Neuronal stem cell (in vitro differentiated cells): ENCODE data around the gene ALOX15B.

Experiments
- DNase-seq: peaks from one replicate; pipeline ENCODE4 v3.0.0-alpha.2; 2013; ENCODE audit warnings: low spot score
- H2AFZ ChIP-seq: one replicate; pipeline ENCODE4 v1.6.1; 2013; ENCODE audit warnings: mild to moderate bottlenecking, low read length, inconsistent platforms
- H2AK5ac ChIP-seq: 2 replicates; pipeline ENCODE4 v1.6.1; 2013; ENCODE audit warnings: low read depth, mild to moderate bottlenecking, inconsistent platforms, low read length, moderate library complexity, mixed read lengths
- H2BK120ac ChIP-seq: 2 replicates; pipeline ENCODE4 v1.6.1; 2013; ENCODE audit warnings: low read depth, mild to moderate bottlenecking, inconsistent platforms, low read length, moderate library complexity, mixed read lengths
- H2BK12ac ChIP-seq: one replicate; pipeline ENCODE4 v1.6.1; 2013; ENCODE audit warnings: low read length, inconsistent platforms
- H2BK15ac ChIP-seq: 2 replicates; pipeline ENCODE4 v1.6.1; 2013; ENCODE audit warnings: mild to moderate bottlenecking, low read length, inconsistent platforms, mixed read lengths
- H2BK5ac ChIP-seq: one replicate; pipeline ENCODE4 v1.6.1; 2013; ENCODE audit warnings: inconsistent platforms, mild to moderate bottlenecking, low read length, moderate library complexity
- H3K14ac ChIP-seq: one replicate; pipeline ENCODE4 v1.6.1; 2013; ENCODE audit warnings: low read length, inconsistent platforms
- H3K18ac ChIP-seq: 2 replicates; pipeline ENCODE4 v1.6.1; 2013; ENCODE audit warnings: low read length, inconsistent platforms
- H3K23ac ChIP-seq: 2 replicates; pipeline ENCODE4 v1.6.1; 2013; ENCODE audit warnings: low read depth, mild to moderate bottlenecking, mixed read lengths, low read length, inconsistent platforms; ENCODE audit not compliant: poor library complexity
- H3K27ac ChIP-seq: replicated peaks from 3 replicates; pipeline ENCODE4 v1.5.1; 2013; ENCODE audit warnings: low read length, inconsistent platforms
- H3K27me3 ChIP-seq, 3 experiments: 2 replicates each; pipeline ENCODE4 v1.6.1; 2013; ENCODE audit warnings: low read length in 3 of 3, mild to moderate bottlenecking in 2 of 3, inconsistent platforms in 1 of 3, low read depth in 1 of 3, mixed read lengths in 1 of 3, moderate library complexity in 1 of 3; ENCODE audit not compliant: control insufficient read depth in 3 of 3, insufficient read depth in 3 of 3
- H3K36me3 ChIP-seq, 2 donors: replicated peaks in 1 of 2; 2 replicates each; pipeline ENCODE4 v1.6.1; 2013; ENCODE audit warnings: low read length in 2 of 2; ENCODE audit not compliant: control insufficient read depth in 2 of 2, insufficient read depth in 2 of 2
- H3K4ac ChIP-seq: 2 replicates; pipeline ENCODE4 v1.6.1; 2013; ENCODE audit warnings: inconsistent platforms, mild to moderate bottlenecking, low read length, moderate library complexity
- H3K4me1 ChIP-seq, 2 donors: 1 replicate in 1 of 2; 2 replicates in 1 of 2; pipeline ENCODE4 v1.6.1; 2013; ENCODE audit warnings: low read length in 2 of 2, low read depth in 1 of 2; ENCODE audit not compliant: control insufficient read depth in 2 of 2, insufficient read depth in 1 of 2
- H3K4me2 ChIP-seq: one replicate; pipeline ENCODE4 v1.6.1; 2013; ENCODE audit warnings: mild to moderate bottlenecking, low read length, inconsistent platforms; ENCODE audit not compliant: insufficient read depth, poor library complexity, severe bottlenecking
- H3K4me3 ChIP-seq, 2 donors: 2 replicates each; pipeline ENCODE4 v1.5.1; 2013; ENCODE audit warnings: low read length in 2 of 2, mild to moderate bottlenecking in 2 of 2, inconsistent platforms in 1 of 2, moderate library complexity in 1 of 2
- H3K79me1 ChIP-seq: one replicate; pipeline ENCODE4 v1.6.1; 2013; ENCODE audit warnings: low read depth, mild to moderate bottlenecking, inconsistent platforms, low read length, moderate library complexity
- H3K9ac ChIP-seq: one replicate; pipeline ENCODE4 v1.6.1; 2013; ENCODE audit warnings: mild to moderate bottlenecking, low read depth, low read length, inconsistent platforms; ENCODE audit not compliant: poor library complexity
- H3K9me3 ChIP-seq, 2 donors: replicated peaks in 1 of 2; 2 replicates each; pipeline versions ENCODE3 to v1.6.1; 2013; ENCODE audit warnings: low read length in 2 of 2, mild to moderate bottlenecking in 2 of 2, inconsistent platforms in 1 of 2, low read depth in 1 of 2, mixed read lengths in 1 of 2, moderate library complexity in 1 of 2; ENCODE audit not compliant: control insufficient read depth in 2 of 2, insufficient read depth in 1 of 2
- H4K8ac ChIP-seq: one replicate; pipeline ENCODE4 v1.6.1; 2013; ENCODE audit warnings: low read depth, mild to moderate bottlenecking, inconsistent platforms, low read length, moderate library complexity
- H4K91ac ChIP-seq: one replicate; pipeline ENCODE4 v1.6.1; 2013; ENCODE audit warnings: low read length, low read depth, mild to moderate bottlenecking, inconsistent platforms; ENCODE audit not compliant: poor library complexity
- WGBS, 2 donors: extraction: QIAGEN DNeasy Blood & Tissue Kit; methylation state at CpG; one replicate each; pipeline ENCODE4 v1.1.7; 2013; ENCODE audit warnings: missing lambda C conversion rate in 2 of 2, mixed read lengths in 1 of 2; ENCODE audit not compliant: insufficient read length in 2 of 2, insufficient replicate concordance in 1 of 2; ENCODE audit errors: extremely low coverage in 2 of 2; 5-methylcytosine and 5-hydroxymethylcytosine counted together

ALOX15B gene

DNA sequence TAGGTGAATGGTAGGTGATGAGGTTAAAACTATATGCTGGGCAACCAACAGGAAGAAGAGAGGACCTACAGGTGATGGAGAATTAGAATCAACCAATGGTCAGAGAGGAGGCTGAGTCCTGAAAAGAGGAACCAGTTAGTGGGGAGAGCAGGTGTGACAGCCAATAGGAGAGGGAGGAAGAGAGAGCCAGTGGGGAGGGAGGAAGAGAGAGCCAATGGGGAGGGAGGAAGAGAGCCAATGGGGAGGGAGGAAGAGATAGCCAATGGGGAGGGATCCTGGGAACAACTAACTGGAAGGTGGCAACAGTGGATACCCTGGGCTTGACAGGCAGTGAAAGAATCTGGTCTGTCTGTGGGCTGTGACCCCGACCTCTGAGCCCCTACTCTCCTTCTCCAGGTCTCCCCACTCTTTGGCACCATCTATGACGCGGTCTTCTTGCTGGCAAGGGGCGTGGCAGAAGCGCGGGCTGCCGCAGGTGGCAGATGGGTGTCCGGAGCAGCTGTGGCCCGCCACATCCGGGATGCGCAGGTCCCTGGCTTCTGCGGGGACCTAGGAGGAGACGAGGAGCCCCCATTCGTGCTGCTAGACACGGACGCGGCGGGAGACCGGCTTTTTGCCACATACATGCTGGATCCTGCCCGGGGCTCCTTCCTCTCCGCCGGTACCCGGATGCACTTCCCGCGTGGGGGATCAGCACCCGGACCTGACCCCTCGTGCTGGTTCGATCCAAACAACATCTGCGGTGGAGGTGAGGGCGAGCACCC, 32.7 kb upstream of the ALOX15B start:
- Histone ChIP-seq H3K4ac (no peak overlapping the region), H3K36me3 (no peaks in the 10 kb centered on the region), H2BK15ac (no peak overlapping the region), H2AFZ (no peak overlapping the region), H4K8ac (no peak overlapping the region), H3K18ac (peak overlapping the region; percentile 29), H4K91ac (no peak overlapping the region), H3K9ac (no peak overlapping the region), H3K27me3 (peaks cover 5 to 79% (median 34%) of the 10 kb centered on the region in 3 experiments), H3K27ac (no peak overlapping the region), H3K4me3 (no peak overlapping the region), H3K4me2 (no peak overlapping the region), H2BK5ac (no peak overlapping the region), H2BK120ac (no peak overlapping the region), H3K4me1 (peaks cover 0 to 4% of the 10 kb centered on the region in 2 donors), H2BK12ac (no peak overlapping the region), H3K9me3 (peaks cover 0 to under 1% of the 10 kb centered on the region in 2 donors), H3K79me1 (no peaks in the 10 kb centered on the region), H2AK5ac (peak overlapping the region; percentile 76), H3K14ac (no peak overlapping the region), H3K23ac (peak overlapping the region; percentile 76)
- no CpG with 5 or more reads among the region's 30 CpGs for WGBS, 2 donors
- DNase-seq: no peak

DNA sequence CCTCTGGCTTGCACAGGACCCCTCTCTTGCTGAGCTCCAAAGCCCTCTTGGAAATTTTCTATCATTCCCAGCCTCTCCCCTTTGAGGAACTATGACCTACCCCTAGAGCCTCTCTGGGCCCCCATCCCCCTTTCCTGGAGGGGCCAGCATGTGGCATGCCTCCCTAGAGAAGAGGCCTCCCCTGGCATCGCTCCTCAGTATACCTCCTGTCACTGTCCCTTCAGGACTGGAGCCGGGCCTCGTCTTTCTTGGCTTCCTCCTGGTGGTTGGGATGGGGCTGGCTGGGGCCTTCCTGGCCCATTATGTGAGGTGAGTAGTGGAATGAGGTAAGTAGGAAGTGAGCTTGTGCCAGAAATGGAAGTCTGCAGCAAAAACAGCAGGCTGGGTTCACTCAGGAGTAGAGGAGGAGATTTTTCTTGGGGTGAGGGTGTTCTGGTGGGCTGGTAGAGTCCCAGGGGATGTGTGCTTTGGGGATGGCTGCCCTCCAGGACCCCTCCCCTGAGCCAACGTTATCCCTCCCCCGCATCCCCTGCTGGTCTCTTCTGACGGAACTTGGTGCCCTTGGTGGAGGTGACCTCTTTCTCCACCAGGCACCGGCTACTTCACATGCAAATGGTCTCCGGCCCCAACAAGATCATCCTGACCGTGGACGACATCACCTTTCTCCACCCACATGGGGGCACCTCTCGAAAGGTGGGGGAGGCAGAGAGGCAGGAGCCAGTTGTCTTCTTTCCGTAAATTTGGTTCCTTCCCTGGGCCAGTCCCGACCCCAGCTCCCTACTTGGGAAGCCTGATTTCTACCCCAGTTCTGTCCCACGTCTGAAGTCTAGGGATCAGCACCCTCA, 31.8 kb upstream of the ALOX15B start:
- Histone ChIP-seq H3K14ac (no peak overlapping the region), H3K9ac (no peak overlapping the region)

GRCh38 chr17:8007836-8008235, 31.0 kb upstream of the ALOX15B start:
- H2BK12ac ChIP-seq: no peak overlapping the region
- H4K91ac ChIP-seq: no peak overlapping the region
- H3K4ac ChIP-seq: no peak overlapping the region
- H3K23ac ChIP-seq: no peak overlapping the region
- no peak overlapping the region for H2AK5ac ChIP-seq
- no peaks in the 10 kb centered on the region for H3K9me3 ChIP-seq
- no peaks in the 10 kb centered on the region for H3K79me1 ChIP-seq
- WGBS, 2 donors: no CpG with 5 or more reads among the region's 5 CpGs
- no peak for DNase-seq
- no peaks in the 10 kb centered on the region for H3K4me1 ChIP-seq
- H3K4me2 ChIP-seq: no peak overlapping the region
- H3K9ac ChIP-seq: no peak overlapping the region
- peaks cover 5 to 77% (median 24%) of the 10 kb centered on the region in 3 experiments for H3K27me3 ChIP-seq
- no peak overlapping the region for H4K8ac ChIP-seq
- no peak overlapping the region for H2BK5ac ChIP-seq
- no peak overlapping the region for H2BK120ac ChIP-seq
- H2AFZ ChIP-seq: no peak overlapping the region
- H3K18ac ChIP-seq: no peak overlapping the region
- H3K36me3 ChIP-seq: no peaks in the 10 kb centered on the region
- no peak overlapping the region for H3K14ac ChIP-seq
- H2BK15ac ChIP-seq: no peak overlapping the region
- no peak overlapping the region for H3K27ac ChIP-seq
- no peak overlapping the region for H3K4me3 ChIP-seq

More for the DNA sequence above, 31.8 kb upstream of the ALOX15B start:
- Histone ChIP-seq H2BK5ac (no peak overlapping the region), H2BK15ac (no peak overlapping the region), H3K23ac (no peak overlapping the region), H2BK12ac (no peak overlapping the region), H2AFZ (no peak overlapping the region), H3K4me1 (peaks cover 0 to 4% of the 10 kb centered on the region in 2 donors), H3K4me2 (no peak overlapping the region), H2BK120ac (no peak overlapping the region), H3K36me3 (no peaks in the 10 kb centered on the region), H3K18ac (no peak overlapping the region), H3K9me3 (no peaks in the 10 kb centered on the region), H3K27me3 (peaks cover 5 to 76% (median 32%) of the 10 kb centered on the region in 3 experiments), H3K27ac (no peak overlapping the region), H3K4ac (no peak overlapping the region), H2AK5ac (peak overlapping the region; percentile 48), H4K91ac (no peak overlapping the region), H3K79me1 (no peaks in the 10 kb centered on the region), H3K4me3 (no peak overlapping the region), H4K8ac (no peak overlapping the region)
- no peak for DNase-seq
- no CpG with 5 or more reads among the region's 14 CpGs for WGBS, 2 donors

GRCh38 chr17:8012045-8012580, 26.7 kb upstream of the ALOX15B start:
- Histone ChIP-seq H3K27ac (no peak overlapping the region), H4K8ac (no peak overlapping the region), H3K9me3 (no peaks in the 10 kb centered on the region), H3K4me3 (no peak overlapping the region), H2AFZ (no peak overlapping the region), H3K14ac (no peak overlapping the region), H3K18ac (no peak overlapping the region), H4K91ac (no peak overlapping the region), H3K36me3 (no peaks in the 10 kb centered on the region), H3K9ac (no peak overlapping the region), H3K4me1 (peaks cover 0 to 3% of the 10 kb centered on the region in 2 donors), H2BK15ac (no peak overlapping the region), H2BK120ac (peak overlapping the region; percentile 20), H2BK5ac (no peak overlapping the region), H3K4ac (no peak overlapping the region), H2AK5ac (no peak overlapping the region), H3K79me1 (peaks cover 2% of the 10 kb centered on the region), H3K23ac (peak overlapping the region; percentile 56), H2BK12ac (no peak overlapping the region), H3K4me2 (no peak overlapping the region), H3K27me3 (peaks cover 3 to 78% (median 24%) of the 10 kb centered on the region in 3 experiments)
- no peak for DNase-seq
- WGBS, 2 donors: no CpG with 5 or more reads among the region's 15 CpGs
